ENCODE measurements around the gene ASCL5. TPM values are rescaled to one million over a fixed set of nuclear protein-coding genes. Genes with fewer than 3 reads are reported as not detected.

Gene ASCL5
- total RNA-seq: 1 to 10 TPM in 5 of 6 donors, under 1 TPM in 1; 0.61 to 1.6 (median 1.4) TPM
- under 1 TPM; 0.16 to 0.72 TPM for polyA plus RNA-seq

- H3K36me3 ChIP-seq: no peaks in the 10 kb centered on the region
- intact Hi-C loops (cut with DNase I): no loop called here
- peak within 1 kb of the TSS; percentile 70 to 79 (median 77) for H3K27ac ChIP-seq
- peak; percentile 71 to 92 (median 89) for DNase-seq
- no peak for TF ChIP-seq CTCF (IDR thresholded peaks at IDR 0.05)
- peak within 1 kb of the TSS in 2 of 4 donors; percentile 38 to 39 for H3K4me3 ChIP-seq
- no peaks in the 10 kb centered on the region for H3K9me3 ChIP-seq
- H3K4me1 ChIP-seq: peaks cover 22 to 29% (median 29%) of the 10 kb centered on the region in 3 donors
- no peaks in the 10 kb centered on the region for H3K27me3 ChIP-seq
- ATAC-seq: peak; percentile 78 to 86 (median 82)
- no peak for FAIRE-seq
- 31 to 33% methylated on average over 24 of the region's 24 CpGs for WGBS, 2 donors
Observed at GRCh38 chr1:201126832-201127754, at the start of gene ASCL5. TSS of gene ASCL5 (minus strand) at chr1:201127184. CDS start at chr1:201115372, 11,812 bp downstream.

- Histone ChIP-seq H3K4me3 (no peak overlapping the region), H3K27me3 (no peaks in the 10 kb centered on the region), H3K9me3 (no peaks in the 10 kb centered on the region), H3K4me1 (peaks cover 0 to 10% (median 0%) of the 10 kb centered on the region in 3 donors), H3K36me3 (no peaks in the 10 kb centered on the region), H3K27ac (no peak overlapping the region)
- no peak for ATAC-seq
- whole genome bisulfite sequencing, 2 donors: 84 to 86% methylated on average over 7 of the region's 7 CpGs
- no peak for FAIRE-seq
- TF ChIP-seq CTCF (IDR thresholded peaks at IDR 0.05): no peak
- intact Hi-C loops (cut with DNase I): no loop called here
- no peak for DNase-seq
Observed at GRCh38 chr1:201175820-201176500, 49.0 kb upstream of the ASCL5 start.

- FAIRE-seq (no peak), DNase-seq (no peak), ATAC-seq (no peak)
- no peak overlapping the region for H3K27ac ChIP-seq
- no peak overlapping the region for H3K4me3 ChIP-seq
- H3K9me3 ChIP-seq: no peaks in the 10 kb centered on the region
- H3K4me1 ChIP-seq: peaks cover 9 to 16% (median 13%) of the 10 kb centered on the region in 3 donors
- WGBS, 2 donors: 8 to 15% methylated on average over 1 of the region's 1 CpG
- no peaks in the 10 kb centered on the region for H3K27me3 ChIP-seq
- TF ChIP-seq CTCF (IDR thresholded peaks at IDR 0.05): no peak
- H3K36me3 ChIP-seq: no peaks in the 10 kb centered on the region
- intact Hi-C loops (cut with DNase I): no loop called here
Observed at GRCh38 chr1:201173736-201174135, 46.8 kb upstream of the ASCL5 start.

- Histone ChIP-seq H3K27me3 (no peaks in the 10 kb centered on the region), H3K36me3 (no peaks in the 10 kb centered on the region), H3K27ac (peak overlapping the region in 2 of 4 donors; percentile 97 to 100), H3K4me1 (peaks cover 9 to 16% (median 13%) of the 10 kb centered on the region in 3 donors), H3K9me3 (no peaks in the 10 kb centered on the region), H3K4me3 (no peak overlapping the region)
- WGBS, 2 donors: 85 to 93% methylated on average over 4 of the region's 4 CpGs
- DNase-seq (no peak), FAIRE-seq (no peak), ATAC-seq (no peak)
- no peak for TF ChIP-seq CTCF (IDR thresholded peaks at IDR 0.05)
- intact Hi-C loops (cut with DNase I): no loop called here
Observed at GRCh38 chr1:201172999-201173610, 46.1 kb upstream of the ASCL5 start.
